Neutrophil (primary cell): ENCODE measurements around the gene BCAS3.
"Not testable (repeated sequence)": the region's sequence is repeated elsewhere in the genome, so short reads cannot be mapped to it uniquely, and the experiment has no call there.

Experiments
- H3K27ac ChIP-seq: fragments of 200-600 bp; sonication (generic); 2 replicates; pipeline ENCODE4 v1.5.1; 2016; ENCODE audit warnings: mild to moderate bottlenecking, moderate library complexity
- H3K27me3 ChIP-seq: fragments of 200-600 bp; sonication (generic); 2 replicates; pipeline ENCODE4 v1.6.0; 2016; ENCODE audit warnings: mild to moderate bottlenecking
- H3K36me3 ChIP-seq: fragments of 200-600 bp; sonication (generic); 2 replicates; pipeline ENCODE4 v1.5.1; 2017
- H3K4me1 ChIP-seq, 2 experiments: fragments of 200-600 bp in 1 of 2; sonication (generic) in 1 of 2; 1 replicate in 1 of 2; 2 replicates in 1 of 2; pipeline versions ENCODE4 v1.5.1 to v1.6.1; 2013 to 2016; ENCODE audit warnings: low read depth in 1 of 2, low read length in 1 of 2, mild to moderate bottlenecking in 1 of 2, moderate library complexity in 1 of 2; ENCODE audit not compliant: control insufficient read depth in 1 of 2, insufficient read depth in 1 of 2
- H3K4me3 ChIP-seq, 2 experiments: fragments of 200-600 bp in 1 of 2; sonication (generic) in 1 of 2; 1 replicate in 1 of 2; 2 replicates in 1 of 2; pipeline ENCODE4 v1.5.1; 2013 to 2016; ENCODE audit warnings: low read depth in 1 of 2, low read length in 1 of 2, mild to moderate bottlenecking in 1 of 2, moderate library complexity in 1 of 2
- H3K9me3 ChIP-seq: fragments of 200-600 bp; sonication (generic); 2 replicates; pipeline ENCODE4 v1.5.1; 2016
- CTCF ChIP-seq: fragments of 200-600 bp; sonication (generic); IDR thresholded peaks from 2 replicates; pipeline ENCODE4 v1.5.1; 2016; ENCODE audit warnings: antibody characterized with exemption

BCAS3 gene

GRCh38 chr17:61425682-61426481 is 748.2 kb downstream of the BCAS3 start:
- Histone ChIP-seq H3K27ac (no peak overlapping the region), H3K36me3 (no peaks in the 10 kb centered on the region), H3K4me3 (no peak overlapping the region), H3K9me3 (no peaks in the 10 kb centered on the region), H3K4me1 (no peaks in the 10 kb centered on the region), H3K27me3 (peaks cover 96% of the 10 kb centered on the region)
- no peak for TF ChIP-seq CTCF

- Histone ChIP-seq H3K9me3 (no peaks in the 10 kb centered on the region), H3K27me3 (peaks cover 96% of the 10 kb centered on the region), H3K27ac (no peak overlapping the region), H3K4me3 (no peak overlapping the region), H3K4me1 (no peaks in the 10 kb centered on the region), H3K36me3 (no peaks in the 10 kb centered on the region)
- TF ChIP-seq CTCF, result no peak
Observed at GRCh38 chr17:61426482-61427304, 749.0 kb downstream of the BCAS3 start.

GRCh38 chr17:61427567-61427966 is 749.9 kb downstream of the BCAS3 start:
- no peak overlapping the region for H3K4me3 ChIP-seq
- H3K27me3 ChIP-seq, result peaks cover 92% of the 10 kb centered on the region
- TF ChIP-seq CTCF, result no peak
- H3K9me3 ChIP-seq, result no peaks in the 10 kb centered on the region
- no peaks in the 10 kb centered on the region for H3K36me3 ChIP-seq
- no peak overlapping the region for H3K27ac ChIP-seq
- no peaks in the 10 kb centered on the region for H3K4me1 ChIP-seq

- Histone ChIP-seq H3K9me3 (no peaks in the 10 kb centered on the region), H3K27me3 (peaks cover 90% of the 10 kb centered on the region), H3K27ac (no peak overlapping the region), H3K4me1 (no peaks in the 10 kb centered on the region), H3K4me3 (no peak overlapping the region), H3K36me3 (no peaks in the 10 kb centered on the region)
- TF ChIP-seq CTCF, result no peak
Observed at GRCh38 chr17:61429274-61429673, 751.6 kb downstream of the BCAS3 start.

GRCh38 chr17:61429831-61430230 is 752.2 kb downstream of the BCAS3 start:
- not testable (repeated sequence) for H3K27ac ChIP-seq, H3K4me1 ChIP-seq, H3K36me3 ChIP-seq, H3K4me3 ChIP-seq, H3K9me3 ChIP-seq
- H3K27me3 ChIP-seq, result peaks cover 90% of the 10 kb centered on the region
